ENCODE measurements around the gene MCM5.
"Not testable (repeated sequence)": the region's sequence is repeated elsewhere in the genome, so short reads cannot be mapped to it uniquely, and the experiment has no call there.

The MCM5 gene

DNA sequence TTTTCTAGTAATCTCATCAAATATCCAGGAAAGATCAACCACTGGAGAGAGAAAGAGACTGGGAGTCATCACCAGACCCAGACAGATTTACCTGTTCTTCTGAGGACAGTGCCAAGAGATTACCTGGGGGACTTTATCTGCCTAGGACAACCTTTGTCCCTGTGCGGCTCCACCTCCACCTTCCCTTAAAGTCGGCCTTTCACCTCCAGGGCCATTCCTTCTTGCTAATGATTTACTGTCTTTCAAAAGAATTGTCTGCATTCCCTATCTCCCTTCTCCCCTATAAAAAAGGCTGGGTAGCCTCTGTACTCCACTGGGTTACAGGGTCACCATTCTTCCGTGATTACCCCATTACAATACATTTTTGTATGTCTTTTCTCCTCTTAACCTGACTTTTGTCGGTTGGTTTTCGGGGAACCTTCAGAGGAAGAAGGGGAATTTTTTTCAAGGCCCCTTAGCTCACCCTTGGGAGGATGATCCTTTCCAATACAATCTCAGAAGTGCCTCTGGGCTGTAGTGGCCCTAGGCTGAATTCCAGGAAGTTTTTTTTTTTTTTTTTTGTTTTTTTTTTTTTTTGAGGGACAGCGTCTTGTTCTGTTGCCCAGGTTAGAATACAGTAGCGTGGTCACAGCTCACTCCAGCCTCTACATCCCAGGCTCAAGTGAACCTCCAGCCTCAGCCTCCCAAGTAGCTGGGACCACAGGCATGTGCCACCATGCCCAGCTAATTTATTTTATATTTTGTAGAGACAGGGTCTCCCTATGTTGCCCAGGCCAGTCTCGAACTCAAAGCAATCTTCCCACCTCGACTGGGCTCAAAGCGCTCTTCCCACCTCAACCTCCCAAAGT is 20.6 kb upstream of the MCM5 start:
- DNase-seq, result no peak

DNA sequence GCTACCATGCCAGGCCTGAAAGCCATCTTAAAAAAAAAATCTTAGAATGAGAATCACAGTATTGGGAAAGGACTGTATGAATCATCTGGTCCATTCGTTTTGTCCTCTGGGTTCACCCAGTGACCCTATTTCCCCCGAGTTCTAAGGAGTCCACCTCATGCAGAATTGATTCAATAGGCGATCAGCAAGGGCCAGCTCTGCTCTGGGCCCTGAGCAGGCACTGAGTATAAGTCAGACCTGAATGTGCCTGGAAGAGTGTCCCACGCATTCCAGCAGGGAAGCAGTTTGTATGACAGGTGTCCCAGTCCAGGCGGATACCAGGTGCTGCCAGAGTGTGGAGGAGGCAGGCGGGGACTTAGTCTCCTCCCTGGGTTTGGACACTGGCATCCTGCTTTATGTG is 19.9 kb upstream of the MCM5 start:
- DNase-seq, result no peak

DNA sequence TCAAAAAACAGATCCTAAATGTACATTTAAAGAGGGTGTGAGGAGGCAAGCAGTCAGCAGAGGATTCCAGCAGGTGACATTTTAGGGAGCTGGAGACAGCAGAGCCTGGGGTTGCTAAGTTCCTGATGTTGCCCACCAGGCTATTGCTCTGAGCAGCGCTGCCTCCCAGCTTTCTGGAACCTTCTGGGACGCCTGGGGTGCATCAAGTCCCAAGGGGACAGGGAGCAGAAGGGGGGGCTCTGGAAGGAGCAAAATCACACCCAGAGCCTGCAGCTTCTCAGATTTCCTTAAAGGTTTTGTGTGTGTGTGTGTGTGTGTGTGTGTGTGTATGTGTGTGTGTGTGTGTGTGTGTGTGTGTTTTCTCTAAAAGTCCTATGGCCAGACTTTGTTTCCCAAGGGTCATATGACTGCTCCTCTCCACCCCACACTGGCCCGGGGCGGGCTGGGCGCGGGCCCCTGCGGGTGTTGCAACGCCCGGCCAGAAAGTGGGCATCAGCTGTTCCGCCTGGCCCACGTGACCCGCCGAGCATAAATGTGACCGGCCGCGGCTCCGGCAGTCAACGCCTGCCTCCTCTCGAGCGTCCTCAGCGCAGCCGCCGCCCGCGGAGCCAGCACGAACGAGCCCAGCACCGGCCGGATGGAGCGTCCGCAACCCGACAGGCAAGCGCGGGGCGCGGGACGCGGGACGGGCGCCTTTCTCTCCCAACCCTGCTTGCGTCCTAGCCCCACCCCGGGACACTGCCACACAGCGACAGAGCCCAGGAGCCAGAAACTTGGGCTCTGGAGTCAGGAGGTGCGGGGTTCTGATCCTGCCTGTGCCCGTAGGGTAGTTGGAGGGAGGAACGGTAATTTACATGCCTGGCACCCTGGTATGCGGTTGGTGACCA is 19.2 kb upstream of the MCM5 start, which contains the start of gene HMOX1:
HMOX1 (plus strand) TSS at position 560 of the 887 bp plus-strand sequence; CDS start at position 638, 78 bp downstream.
- DNase-seq, result peak in 1 of 2 experiments; percentile 80

DNA sequence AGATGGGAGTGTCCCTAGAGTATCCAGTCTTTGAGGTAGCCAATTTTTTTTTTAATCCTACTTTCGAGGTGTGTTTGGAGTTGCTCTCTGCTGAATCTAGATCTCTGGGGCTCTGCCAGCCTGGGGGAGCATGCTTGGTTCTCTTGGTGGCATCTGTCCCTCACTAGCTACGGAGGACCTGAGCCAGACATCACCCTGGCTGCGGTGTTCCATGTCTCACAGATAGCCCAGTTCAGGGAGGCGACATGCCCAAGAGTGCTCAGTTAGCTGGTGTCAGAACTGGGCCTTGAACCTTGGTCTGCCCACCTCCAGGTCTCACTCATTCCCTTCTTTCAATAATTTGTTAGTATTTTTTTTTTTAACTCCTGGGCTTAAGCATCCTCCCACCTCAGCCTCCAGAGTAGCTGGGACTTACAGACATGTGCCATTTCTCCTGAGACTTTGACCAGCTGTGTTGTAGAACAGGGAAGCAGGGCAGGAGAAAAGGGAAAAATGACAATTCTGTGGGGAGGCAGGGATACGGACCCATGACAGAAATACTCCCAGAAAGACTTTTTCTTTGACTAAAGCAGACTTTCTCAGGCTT is 18.4 kb upstream of the MCM5 start:
- no peak for DNase-seq

DNA sequence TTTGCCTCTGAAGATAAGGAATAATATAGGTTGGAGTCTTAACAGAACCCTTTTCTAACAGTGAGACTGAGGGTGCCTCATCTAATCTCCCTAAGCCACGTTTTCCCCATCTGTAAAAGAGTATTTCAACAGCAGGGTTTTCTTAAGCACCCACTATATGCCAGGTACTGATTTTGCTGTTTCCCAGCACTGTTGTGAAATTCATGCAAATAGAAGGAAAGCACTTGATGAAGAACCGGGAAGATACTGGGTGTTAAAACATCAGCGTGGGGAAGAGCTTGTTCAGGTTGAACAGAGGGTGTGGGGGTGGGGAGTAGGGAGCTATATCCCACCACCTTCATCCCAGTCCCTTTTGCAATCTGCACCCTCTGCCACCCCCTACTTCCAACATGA is 16.3 kb upstream of the MCM5 start:
- no peak for DNase-seq

DNA sequence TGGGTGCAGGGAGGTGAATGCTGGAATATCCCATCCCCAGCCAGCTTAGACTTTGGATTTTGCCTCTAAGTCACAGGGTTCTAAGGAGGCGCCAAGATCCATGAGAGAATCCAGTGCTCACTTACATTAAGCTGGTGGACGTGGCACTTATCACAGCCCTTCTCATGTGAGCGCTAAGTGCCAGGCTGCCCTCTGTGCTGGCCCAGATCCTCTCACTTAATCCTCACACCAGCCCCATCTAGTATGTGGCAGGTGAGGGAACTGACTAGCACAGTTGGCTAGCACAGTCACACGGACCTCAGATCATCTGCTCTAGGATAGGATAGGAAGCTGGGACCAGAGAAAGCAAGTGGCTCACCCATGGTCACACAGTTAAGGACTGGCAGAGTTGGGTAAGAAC is 15.4 kb upstream of the MCM5 start:
- DNase-seq, result no peak

DNA sequence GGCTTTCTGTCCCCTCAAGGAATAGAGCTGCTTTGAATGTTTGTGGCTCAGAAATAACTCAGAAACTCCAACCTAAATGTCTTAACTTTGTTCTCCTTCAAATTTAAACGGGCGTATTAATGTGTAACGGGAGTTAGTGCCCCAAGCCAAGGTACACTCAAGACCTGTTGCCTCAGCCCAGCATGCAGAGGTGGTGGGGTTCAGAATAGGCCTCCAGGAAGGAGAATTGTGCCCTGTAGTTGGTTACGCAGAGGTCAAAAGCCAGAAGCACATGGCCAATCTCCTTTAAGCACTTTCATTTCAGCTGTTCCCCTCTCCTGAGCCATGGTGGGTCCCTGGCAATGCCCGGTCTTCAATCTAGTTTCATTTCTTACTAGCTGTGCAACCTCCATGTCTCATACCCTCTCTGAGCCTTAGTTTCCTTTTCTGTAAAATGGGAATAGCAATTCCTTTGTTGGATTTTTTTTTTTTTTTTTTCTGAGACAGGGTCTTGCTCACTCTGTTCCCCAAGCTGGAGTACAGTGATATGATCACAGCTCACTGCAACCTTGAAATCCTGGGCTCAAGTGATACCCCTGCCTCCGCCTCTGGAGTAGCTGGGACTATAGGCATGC is 14.9 kb upstream of the MCM5 start:
- DNase-seq, result no peak

DNA sequence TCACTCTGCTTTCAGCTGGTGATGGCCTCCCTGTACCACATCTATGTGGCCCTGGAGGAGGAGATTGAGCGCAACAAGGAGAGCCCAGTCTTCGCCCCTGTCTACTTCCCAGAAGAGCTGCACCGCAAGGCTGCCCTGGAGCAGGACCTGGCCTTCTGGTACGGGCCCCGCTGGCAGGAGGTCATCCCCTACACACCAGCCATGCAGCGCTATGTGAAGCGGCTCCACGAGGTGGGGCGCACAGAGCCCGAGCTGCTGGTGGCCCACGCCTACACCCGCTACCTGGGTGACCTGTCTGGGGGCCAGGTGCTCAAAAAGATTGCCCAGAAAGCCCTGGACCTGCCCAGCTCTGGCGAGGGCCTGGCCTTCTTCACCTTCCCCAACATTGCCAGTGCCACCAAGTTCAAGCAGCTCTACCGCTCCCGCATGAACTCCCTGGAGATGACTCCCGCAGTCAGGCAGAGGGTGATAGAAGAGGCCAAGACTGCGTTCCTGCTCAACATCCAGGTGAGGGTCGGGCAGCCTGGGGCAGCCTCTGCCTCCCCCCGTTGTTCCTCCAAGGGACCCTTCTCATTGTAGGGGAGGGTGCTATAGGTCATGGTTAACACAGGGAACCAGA is 13.2 kb upstream of the MCM5 start:
- no peak for DNase-seq

DNA sequence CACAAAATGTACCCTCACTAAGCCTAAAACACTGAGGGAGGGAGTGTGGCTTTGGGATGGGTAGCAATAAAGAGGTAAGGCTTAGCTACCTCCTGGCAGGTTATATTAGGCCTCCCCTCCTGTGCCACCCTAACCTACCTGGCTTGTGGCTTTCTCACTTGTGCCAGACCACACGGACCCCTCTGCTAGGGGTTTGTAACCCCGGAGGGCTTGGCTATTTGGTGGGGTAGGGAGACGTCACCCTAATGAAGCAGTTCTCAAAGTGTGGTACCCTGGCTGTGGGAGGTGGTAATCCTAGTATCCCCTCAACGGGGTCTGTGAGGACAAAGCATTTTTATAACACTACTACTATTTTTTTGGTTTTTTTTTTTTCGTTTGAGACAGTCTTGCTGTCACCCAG is 9.0 kb upstream of the MCM5 start:
- DNase-seq, result no peak

DNA sequence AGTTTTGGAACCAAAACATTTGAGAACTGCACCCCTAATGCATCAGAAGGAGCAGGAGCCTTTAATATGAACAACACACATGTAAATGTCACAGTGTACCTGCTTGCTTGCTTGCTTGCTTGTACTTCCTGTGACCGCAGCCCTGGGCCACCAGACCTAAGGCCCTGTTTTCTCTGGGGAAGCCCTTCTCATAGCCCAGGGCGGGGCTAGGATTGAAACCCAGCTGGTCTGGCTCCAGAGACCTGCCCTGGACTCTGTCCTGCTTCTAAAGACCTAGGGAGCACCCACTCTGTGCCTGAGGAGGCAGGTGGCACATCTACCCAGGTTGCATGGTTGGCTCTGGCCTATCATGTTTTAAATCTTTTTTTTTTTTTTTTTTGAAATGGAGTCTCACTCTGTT is 7.6 kb upstream of the MCM5 start:
- DNase-seq, result no peak

DNA sequence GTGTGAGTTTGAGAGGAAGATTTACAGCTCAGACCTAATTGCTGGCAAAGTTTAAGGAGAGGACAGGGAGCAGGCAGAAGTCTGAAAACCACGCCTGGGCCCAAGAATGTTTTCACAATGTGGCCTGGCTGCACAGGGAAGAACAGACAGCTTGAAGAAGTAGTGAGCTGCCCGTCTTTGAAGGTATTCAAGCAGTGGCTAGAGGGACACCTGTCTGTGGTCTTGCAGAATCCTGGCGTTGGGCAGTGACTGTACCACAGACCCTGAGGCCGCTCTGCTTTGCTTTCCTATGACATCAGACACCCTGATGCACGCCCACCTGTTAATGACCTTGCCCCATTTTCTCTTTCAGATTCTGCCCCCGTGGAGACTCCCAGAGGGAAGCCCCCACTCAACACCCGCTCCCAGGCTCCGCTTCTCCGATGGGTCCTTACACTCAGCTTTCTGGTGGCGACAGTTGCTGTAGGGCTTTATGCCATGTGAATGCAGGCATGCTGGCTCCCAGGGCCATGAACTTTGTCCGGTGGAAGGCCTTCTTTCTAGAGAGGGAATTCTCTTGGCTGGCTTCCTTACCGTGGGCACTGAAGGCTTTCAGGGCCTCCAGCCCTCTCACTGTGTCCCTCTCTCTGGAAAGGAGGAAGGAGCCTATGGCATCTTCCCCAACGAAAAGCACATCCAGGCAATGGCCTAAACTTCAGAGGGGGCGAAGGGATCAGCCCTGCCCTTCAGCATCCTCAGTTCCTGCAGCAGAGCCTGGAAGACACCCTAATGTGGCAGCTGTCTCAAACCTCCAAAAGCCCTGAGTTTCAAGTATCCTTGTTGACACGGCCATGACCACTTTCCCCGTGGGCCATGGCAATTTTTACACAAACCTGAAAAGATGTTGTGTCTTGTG is 6.6 kb upstream of the MCM5 start:
- no peak for DNase-seq

DNA sequence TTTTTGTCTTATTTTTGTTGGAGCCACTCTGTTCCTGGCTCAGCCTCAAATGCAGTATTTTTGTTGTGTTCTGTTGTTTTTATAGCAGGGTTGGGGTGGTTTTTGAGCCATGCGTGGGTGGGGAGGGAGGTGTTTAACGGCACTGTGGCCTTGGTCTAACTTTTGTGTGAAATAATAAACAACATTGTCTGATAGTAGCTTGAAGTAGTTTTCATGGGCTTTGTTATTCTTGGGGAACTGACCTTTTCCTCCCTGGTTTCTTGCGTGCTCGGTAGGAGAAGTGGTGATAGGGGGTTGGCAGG is 6.0 kb upstream of the MCM5 start:
- no peak for DNase-seq

DNA sequence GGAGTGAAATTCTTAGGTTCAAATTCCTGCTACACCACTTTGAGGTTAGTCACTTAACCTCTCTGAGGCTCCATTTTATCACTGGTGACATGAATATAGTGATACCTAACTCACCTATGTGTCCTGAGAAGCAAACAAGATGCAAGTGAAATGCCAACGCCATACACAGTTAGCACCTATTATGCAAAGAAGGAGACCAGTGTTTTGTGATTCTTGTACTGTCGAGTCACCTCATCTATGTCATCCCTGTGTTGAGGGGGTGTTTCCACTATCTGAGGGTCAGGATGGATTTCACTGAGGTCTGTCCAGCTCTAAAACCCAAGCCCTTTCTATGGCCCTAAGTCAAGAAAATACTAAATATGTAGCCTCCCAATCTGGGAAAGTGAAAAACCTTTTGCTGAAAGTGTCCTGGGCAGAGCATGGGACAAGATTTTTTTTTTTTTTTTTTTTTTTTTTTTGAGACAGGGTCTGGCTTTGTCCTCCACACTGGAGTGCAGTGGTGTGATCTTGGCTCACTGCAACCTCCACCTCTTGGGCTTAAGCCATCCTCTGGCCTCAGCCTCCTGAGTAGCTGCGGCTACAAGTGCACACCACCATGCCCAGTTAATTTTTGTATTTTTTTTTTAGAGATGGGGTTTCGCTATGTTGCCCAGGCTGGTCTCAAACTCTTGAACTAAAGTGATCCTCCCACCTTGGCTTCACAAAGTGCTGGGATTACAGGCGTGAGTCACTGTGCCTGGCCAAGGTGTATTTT is 5.0 kb upstream of the MCM5 start:
- no peak for DNase-seq

DNA sequence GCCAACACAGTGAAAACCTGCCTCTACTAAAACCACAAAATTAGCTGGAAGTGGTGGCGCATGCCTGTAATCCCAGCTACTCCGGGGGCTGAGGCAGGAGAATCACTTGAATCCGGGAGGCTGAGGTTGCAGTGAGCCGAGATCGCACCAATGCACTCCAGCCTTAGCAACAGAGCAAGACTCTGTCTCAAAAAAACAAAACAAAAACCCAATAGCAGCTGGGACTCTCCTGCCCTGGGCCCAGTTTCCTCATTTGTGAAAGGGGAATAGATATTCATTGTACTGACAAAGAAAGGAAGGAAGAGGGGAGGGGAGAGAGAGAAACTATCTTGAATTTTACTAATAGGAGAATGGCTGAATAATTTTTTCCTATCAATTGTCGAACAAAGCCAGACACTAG is 3.3 kb upstream of the MCM5 start:
- not testable (repeated sequence) for DNase-seq

DNA sequence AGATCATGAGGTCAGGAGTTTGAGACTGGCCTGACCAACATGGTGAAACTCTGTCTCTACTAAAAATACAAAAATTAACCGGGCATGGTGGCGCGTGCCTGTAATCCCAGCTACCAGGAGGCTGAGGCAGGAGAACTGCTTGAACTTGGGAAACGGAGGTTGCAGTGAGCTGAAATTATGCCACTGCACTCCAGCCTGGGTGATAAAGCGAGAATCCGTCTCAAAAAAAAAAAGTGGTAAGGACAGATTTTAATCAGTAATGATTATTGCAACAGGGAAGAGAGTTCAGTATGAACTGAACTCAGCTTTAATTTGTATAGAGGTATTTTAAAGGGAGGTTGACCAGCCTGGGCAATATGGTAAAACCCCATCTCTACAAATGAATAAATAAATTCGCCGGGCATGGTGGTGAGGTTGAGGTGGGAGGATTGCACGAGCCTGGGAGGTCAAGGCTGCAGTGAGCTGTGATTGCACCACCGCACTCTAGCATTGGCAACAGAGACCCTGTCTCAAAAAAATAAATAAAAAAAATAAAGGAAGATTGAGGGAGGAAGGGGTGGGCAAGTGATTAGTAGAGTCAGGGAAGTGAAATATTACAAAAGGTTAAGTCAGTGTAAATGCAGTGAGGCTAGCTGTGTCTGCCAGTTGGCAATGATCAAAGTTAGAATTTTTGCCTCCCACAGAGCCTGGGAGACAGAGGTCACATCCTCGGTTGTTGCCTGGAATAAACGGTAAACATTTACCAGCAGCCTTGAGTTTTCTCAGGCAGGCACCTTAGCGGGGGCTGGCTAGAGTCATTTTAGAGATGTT is 2.6 kb upstream of the MCM5 start:
- no peak for DNase-seq

DNA sequence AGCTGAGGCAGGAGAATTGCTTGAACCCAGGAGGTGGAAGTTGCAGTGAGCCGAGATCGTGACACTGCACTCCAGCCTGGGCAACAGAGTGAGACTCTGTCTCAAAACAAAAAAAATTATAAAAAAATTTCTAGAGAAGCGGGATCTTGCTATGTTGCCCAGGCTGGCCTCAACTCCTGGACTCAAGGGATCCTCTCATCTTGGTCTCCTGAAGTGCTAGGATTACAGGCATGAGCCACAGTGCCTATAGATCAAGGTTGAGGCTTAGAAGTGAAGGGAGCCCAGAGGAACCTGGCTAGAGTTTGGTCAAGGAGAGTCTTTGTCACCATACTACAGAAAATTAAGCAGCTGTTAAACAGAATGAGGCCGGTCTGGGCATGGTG is 1.4 kb upstream of the MCM5 start:
- no peak for DNase-seq

DNA sequence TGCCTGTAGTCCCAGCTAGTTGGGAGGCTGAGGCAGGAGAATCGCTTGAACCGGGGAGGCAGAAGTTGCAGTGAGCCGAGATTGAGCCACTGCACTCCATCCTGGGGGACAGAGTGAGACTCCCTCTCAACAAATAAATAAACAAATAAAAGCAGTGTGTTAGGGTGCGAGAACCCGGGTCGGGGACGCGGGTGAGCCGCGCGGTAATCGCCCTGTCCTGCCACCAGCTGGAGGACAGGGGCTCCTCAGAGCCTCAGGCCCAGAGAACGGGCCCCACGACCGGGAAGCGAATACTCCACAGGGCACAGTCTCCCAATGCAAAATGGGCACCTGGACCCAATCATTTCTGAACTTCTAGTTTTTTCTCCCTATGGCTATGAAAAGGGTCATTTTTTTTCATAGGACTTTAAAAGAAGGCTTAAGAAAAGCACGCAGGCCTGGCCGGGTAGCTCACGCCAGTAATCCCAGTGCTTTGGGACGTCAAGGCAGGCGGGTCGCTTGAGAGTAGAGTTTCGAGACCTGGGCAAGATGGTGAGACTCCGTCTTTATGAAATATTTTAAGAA is 744 bp upstream of the MCM5 start:
- no peak for DNase-seq

DNA sequence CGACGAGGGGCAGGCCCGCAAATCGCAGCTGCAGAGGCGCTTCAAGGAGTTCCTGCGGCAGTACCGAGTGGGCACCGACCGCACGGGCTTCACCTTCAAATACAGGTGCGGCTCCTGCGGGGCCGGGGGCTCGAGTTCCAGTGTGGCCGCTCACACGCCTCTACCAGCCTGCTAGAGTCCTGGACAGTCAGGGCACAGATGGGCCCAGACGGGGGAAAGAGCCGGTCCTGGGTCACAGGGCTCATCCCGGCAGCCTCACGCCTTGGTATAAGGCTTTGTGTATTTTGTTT is 506 bp downstream of the MCM5 start:
- peak in 1 of 2 experiments; percentile 24 for DNase-seq

DNA sequence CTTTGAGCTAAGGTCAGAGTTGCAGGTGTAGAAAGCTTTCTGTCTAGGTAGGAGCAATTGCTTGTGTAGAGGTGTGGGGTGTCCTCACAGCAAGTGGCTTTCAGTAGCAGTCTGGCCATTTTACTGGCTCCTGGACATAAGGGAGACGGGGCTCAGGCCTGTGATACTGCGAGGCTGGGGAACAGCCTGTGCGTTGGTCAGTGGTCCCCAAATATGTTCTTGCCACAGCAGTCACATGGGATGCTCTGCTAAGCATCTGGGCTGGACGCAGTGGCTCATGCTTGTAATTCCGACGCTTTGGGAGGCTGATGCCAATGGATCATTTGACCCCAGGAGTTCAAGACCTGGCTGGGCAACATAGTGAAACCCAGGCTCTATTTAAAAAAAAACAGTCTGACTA is 1.9 kb downstream of the MCM5 start:
- no peak for DNase-seq

DNA sequence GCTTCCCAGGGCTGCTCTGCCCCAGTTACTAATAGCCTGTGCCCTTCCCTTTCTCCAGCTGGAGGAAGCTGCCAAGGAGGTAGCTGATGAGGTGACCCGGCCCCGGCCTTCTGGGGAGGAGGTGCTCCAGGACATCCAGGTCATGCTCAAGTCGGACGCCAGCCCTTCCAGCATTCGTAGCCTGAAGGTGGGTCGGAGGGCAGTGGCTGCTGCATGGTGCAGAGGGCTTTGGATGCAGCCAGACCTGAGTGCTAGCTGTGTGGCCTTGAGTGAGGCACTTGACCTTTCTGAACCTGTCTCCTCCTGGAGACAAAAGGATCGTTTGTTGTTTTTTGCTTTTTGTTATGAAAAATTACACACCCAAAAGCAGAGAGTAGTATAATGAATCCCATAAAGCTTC is 3.4 kb downstream of the MCM5 start:
- no peak for DNase-seq

Data from NCI-H526 (cell line).